ENCODE results near the gene CFAP45.

The CFAP45 gene

GRCh38 chr1:159827102-159827490 is 72.9 kb downstream of the CFAP45 start:
- DNase-seq (ENCODE audit: low read depth in 2 of 2), result no peak

- DNase-seq (ENCODE audit: low read depth in 2 of 2), result no peak
Observed at GRCh38 chr1:159826441-159827101, 73.4 kb downstream of the CFAP45 start, which contains the start of gene SLAMF8. TSS of gene SLAMF8 (plus strand) at chr1:159826873. CDS start at chr1:159826899, 26 bp downstream.

GRCh38 chr1:159825564-159825963 is 74.4 kb downstream of the CFAP45 start:
- DNase-seq (ENCODE audit: low read depth in 2 of 2), result no peak

GRCh38 chr1:159823406-159823805 is 76.6 kb downstream of the CFAP45 start:
- DNase-seq (ENCODE audit: low read depth in 2 of 2), result no peak

All from fibroblast of skin of left quadriceps (primary cell).